Subcutaneous adipose tissue (tissue), 4 donors: ENCODE results near the gene MATN3. TPM values are rescaled to one million over a fixed set of nuclear protein-coding genes. Genes with fewer than 3 reads are reported as not detected.

ENCODE experiments used
- total RNA-seq, 4 donors: library from RNA; depleted of rRNA; stranded (reverse); fragments of >200 nt; gene quantifications; one replicate each; pipeline ENCODE4 v1.1.0, GENCODE V29; 2016
- TF ChIP-seq, protein P1 (sequence below): fragments of 450-650 bp; IDR thresholded peaks from one replicate; pipeline ENCODE4 v1.5.1; 2016; ENCODE audit warnings: low read depth, mild to moderate bottlenecking, control low read depth, antibody characterized with exemption, moderate library complexity

Gene MATN3
- total RNA-seq, 4 donors from 2014 or later, result 1.5 to 3.1 (median 2.3) TPM

DNA sequence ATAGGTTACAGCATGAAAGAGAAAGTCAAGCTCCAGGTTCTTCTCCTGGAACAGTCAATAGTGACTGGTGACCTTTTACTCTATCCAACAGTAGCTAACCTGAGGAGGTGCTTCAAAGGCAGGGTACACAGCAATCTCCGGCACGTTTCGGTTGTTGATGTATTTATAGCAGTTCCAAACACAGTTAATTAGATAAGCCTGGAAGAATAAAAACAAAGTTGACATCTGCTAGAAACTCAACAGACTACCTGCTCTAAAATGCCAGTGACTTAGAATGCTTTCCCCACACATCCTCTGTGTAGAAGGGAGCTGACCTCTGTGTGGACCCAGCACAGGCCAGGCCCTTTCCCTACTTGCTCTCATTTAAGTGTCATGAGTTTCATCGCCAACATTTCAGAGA is 21.8 kb upstream of the MATN3 start:
- TF ChIP-seq, protein P1, sequence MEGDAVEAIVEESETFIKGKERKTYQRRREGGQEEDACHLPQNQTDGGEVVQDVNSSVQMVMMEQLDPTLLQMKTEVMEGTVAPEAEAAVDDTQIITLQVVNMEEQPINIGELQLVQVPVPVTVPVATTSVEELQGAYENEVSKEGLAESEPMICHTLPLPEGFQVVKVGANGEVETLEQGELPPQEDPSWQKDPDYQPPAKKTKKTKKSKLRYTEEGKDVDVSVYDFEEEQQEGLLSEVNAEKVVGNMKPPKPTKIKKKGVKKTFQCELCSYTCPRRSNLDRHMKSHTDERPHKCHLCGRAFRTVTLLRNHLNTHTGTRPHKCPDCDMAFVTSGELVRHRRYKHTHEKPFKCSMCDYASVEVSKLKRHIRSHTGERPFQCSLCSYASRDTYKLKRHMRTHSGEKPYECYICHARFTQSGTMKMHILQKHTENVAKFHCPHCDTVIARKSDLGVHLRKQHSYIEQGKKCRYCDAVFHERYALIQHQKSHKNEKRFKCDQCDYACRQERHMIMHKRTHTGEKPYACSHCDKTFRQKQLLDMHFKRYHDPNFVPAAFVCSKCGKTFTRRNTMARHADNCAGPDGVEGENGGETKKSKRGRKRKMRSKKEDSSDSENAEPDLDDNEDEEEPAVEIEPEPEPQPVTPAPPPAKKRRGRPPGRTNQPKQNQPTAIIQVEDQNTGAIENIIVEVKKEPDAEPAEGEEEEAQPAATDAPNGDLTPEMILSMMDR, result no peak

DNA sequence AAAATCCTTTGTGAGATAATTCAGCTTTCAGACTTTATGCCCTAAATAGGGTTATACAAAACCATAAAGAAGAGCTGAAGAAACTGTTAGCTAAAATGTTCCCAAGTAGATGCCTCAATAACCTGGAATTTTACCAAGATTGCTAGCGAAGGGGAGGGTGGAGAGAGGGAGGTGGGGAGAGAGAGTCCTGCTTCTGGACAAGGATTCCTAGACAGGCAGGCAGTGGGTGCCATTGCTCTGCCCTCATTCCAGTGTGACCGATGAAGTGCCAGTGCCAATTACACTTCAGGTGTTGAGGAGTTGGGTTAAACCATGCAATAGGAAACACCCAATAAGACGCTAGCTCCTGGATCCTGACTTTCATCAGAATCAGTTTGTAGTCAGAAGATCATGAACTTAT is 20.9 kb upstream of the MATN3 start:
- TF ChIP-seq, protein P1, result no peak

DNA sequence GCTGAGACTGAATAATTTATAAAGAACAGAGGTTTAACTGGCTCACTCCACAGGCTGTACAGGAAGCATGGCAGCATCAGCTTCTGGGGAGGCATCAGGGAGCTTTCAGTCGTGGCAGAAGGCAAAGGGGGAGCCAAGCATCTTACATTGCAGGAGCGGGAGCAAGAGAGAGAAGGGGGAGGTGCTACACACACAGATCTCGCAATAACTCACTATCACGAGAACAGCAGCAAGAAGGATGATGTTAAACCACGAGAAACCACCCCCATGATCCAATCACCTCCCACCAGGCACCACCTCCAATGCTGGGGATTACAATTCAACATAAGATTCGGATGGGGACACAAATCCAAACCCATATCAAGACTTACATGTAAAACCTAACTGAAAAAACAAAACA is 17.8 kb upstream of the MATN3 start:
- TF ChIP-seq, protein P1, result no peak

DNA sequence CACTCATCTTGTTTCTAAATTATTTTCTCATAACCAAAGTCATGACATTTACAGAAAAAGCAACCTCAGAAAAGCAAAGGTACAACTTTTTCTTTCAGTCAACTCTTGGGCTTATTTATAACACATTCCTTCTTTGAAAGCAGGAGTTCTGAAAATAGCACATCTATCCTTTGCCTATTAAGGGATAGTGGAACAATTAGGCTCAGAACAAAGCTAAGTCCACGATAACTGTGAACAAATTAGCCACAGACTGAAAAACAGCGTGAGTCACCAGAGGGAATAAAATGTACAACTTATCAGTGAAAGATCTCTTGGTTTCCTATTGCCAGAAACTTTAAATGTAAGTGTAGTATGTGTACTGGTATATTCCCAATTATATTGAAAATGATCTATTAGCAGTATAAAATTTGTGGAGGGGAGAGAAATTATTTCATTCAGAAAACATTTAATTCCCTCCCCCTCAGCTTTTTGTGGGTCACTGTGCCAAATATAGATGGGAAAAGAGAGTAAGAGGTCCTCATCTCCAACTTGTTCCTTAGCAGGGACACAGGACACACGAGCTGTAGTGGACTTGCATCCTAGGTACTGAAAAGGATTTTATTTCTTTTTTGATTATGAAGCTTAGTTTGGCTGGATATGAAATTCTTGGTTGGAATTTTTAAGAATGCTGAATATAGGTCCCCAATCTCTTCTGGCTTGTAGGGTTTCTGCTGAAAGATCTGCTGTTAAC is 15.4 kb upstream of the MATN3 start:
- TF ChIP-seq, protein P1, result no peak

DNA sequence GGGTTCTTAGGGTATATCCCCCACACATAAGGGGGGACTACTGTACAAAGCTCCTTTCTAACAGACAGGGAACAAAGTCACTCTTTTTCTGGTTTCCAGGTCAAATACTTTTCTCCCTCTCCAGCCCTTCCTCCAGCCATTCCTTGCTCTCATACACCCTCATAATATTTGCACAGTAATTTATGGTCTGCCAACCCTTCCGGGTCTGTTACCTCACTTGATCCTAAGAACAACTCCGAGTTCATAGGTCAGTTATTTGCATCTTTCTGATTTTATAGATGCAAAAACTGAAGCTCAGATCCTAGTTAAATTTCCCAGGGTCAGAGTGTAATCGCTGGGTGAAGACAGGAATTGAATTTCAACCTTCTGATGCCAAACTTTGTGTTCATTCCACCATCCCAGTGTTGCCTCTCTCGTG is 14.8 kb upstream of the MATN3 start:
- TF ChIP-seq, protein P1, result no peak

DNA sequence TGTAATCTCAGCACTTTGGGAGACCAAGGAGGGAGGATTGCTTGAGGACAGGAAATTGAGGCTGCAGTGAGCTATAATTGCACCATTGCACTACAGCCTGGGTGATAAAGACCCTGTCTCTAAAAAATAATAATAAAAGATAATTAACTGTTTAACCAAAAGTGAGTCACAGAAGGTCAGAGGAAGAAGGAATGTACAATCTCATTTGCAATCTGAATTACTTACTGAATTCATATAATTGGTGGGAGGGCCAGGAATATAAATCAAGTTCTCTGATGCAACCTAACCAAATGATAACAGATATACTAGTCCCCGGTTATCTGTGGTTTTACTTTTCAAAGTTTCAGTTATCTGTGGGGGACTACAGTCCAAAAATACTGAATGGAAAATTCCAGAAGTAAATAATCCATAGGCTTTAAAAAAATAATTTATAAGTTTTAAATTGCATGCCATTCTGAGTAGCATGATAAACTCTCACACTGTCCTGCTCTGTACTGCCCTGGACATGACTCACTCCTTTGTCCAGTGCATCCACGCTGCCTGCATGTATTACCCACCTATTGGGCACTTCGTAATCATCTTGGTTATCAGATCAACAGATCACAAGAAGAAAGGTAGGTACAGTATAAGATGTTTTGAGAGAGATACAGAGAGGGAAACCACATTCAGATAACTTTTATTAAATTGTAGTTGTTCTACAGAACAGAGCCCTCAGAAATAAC is 12.8 kb upstream of the MATN3 start:
- TF ChIP-seq, protein P1, result no peak

DNA sequence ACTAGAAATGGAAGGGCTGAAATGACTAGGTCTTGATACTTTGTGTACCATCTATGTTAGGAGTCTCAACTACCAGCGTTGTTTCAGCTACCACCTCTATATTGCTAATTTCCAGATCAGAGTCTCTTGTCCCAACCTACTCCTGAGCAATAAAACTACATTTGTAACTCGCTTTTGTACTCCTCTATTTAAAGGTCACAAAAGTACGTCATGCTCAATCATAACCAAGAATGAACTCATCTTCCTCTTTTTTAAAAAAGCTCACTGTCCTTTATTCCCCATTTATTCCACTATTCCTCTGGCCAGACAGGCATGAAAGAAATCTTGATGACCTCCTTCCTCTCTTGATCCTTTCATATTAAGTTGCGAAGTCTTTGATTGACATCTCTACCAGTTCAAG is 11.2 kb upstream of the MATN3 start:
- TF ChIP-seq, protein P1, result no peak
